Fibroblast of the conjunctiva (primary cell): ENCODE results near the gene ZNF74.
"Not testable (repeated sequence)": the region's sequence is repeated elsewhere in the genome, so short reads cannot be mapped to it uniquely, and the experiment has no call there.

ENCODE experiments used
- DNase-seq: peaks from one replicate; pipeline ENCODE4 v3.0.0-alpha.2; 2010; ENCODE audit warnings: low read depth

The ZNF74 gene

DNA sequence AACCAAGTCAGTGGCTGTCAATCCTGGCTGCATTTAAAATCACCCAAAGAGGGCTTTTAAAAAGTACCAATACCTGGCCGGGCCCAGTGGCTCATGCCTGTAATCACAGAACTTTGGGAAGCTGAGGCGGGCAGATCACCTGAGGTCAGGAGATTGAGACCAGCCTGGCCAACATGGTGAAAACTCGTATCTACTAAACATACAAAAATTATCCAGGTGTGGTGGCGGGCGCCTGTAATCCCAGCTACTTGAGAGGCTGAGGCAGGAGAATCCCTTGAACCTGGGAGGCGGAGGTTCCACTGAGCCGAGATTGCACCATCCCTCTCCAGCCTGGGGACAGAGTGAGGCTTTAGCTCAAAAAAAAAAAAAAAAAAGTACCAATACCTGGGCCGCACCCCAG is 17.7 kb upstream of the ZNF74 start:
- not testable (repeated sequence) for DNase-seq

DNA sequence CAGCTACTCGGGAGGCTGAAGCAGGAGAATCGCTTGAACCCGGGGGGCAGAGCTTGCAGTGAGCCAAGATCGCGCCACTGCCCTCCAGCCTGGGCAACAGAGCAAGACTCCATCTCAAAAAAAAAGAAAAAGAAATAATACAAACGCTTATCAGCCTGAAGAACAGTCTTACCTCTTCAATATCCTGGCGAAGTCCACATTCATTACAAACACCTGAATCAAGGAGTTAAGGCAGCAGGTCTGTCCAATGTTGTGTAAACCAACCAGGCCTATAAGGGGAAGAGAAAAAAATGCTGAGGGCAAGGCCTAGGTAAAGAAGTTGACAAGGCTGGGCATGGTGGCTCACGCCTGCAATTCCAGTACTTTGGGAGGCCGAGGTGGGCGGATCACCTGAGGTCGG is 17.0 kb upstream of the ZNF74 start:
- not testable (repeated sequence) for DNase-seq

- DNase-seq, result no peak
Observed at GRCh38 chr22:20378110-20378509, 15.8 kb upstream of the ZNF74 start.

DNA sequence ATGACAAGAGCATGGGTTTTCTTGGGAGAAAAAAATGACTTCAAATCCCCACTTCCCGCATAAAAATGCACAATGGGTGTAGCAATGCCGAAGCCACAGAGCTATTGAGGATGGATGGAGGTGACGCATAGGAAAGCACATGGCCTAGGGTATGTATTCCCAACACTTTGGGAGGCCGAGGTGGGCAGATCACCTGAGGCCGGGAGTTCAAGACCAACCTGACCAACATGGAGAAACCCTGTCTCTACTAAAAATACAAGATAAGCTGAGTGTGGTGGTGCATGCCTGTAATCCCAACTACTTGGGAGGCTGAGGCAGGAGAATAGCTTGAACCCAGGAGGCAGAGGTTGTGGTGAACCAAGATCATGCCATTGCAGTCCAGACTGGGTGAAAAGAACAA is 15.3 kb upstream of the ZNF74 start:
- DNase-seq, result not testable (repeated sequence)

- DNase-seq, result no peak
Observed at GRCh38 chr22:20380486-20380885, 13.5 kb upstream of the ZNF74 start.

DNA sequence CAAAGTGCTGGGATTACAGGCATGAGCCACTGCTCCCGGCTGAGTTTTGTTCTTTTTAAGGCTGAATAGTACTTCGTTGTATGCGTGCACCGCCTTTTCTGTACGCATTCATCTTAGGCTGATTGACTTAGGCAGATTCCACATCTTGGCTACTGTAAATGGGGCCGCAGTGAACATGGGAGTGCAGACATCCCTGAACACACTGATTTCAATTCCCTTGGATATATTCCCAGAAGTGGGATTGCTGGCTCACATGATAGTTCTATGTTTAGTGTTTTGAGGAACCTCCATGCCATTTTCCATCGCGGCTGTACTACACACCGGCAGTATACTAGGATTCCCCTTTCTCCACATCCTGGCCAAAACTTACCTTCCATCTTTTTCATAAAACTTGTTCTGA is 10.4 kb upstream of the ZNF74 start:
- no peak for DNase-seq

DNA sequence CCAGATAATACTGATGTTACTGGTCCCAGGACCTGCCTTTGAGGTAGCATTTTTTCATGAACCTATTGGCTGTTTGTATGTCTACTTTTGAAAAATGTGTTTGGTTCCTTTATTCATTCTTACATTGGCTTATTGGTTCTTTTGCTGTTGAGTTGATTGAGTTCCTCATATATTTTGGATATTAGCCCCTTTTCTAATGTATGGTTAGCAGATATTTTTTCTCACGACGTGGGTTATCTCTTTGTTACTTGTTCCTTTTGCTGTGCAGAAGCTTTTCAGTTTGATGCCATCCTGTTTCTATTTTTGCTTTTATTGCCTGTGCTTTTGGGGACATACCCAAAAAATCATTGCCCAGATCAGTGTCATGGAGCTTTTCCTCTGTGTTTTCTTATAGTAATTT is 9.8 kb upstream of the ZNF74 start:
- no peak for DNase-seq

DNA sequence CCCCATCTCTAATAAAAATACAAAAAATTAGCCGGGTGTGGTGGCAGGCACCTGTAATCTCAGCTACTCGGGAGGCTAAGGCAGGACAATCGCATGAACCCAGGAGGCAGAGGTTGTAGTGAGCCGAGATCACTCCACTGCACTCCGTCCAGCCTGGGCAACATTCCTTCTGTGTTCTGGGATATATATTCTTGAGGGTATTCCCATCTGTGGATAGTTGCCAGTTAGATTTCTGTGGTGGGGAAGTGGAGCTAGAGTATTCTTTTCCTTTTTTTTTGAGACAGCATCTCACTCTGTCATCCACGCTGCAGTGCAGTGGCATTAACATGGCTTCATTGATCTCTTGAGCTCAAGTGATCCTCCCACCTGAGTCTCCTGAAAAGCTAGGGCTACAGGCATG is 9.1 kb upstream of the ZNF74 start:
- DNase-seq, result no peak

DNA sequence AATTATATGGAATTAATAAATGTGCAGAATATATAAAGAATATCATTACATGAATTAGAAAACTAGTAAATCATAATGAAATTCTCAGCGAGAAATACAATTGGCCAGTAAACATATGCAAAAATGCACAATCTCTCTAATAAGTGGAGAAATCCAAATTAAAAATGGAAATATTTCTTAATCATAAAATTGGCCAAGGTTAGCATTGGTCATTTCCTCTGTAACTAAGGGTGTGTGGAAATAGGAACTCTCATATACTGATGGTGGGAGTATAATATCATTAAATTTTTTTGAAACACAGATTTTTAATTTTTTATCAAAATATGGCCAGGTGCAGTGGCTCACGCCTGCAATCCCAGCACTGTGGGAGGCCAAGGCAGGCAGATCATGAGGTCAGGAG is 7.6 kb upstream of the ZNF74 start:
- DNase-seq, result no peak

DNA sequence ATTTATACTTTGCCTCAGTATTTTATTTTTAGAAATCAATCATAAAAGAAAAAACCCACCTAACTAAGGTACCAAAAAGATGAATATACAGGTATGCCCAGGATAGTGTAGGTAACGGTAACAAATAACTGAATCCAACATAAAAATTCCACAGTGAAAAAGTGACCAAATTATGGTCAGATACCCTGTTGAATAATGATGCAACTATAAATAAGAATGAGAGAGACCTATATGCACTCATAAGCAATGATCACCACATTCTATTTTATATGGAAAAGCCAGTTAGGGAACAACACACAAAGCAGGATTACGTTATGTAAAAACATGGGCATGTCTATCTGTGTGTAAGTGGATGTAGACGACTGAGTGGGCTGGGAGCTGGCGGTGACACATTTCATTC is 7.0 kb upstream of the ZNF74 start:
- DNase-seq, result no peak

DNA sequence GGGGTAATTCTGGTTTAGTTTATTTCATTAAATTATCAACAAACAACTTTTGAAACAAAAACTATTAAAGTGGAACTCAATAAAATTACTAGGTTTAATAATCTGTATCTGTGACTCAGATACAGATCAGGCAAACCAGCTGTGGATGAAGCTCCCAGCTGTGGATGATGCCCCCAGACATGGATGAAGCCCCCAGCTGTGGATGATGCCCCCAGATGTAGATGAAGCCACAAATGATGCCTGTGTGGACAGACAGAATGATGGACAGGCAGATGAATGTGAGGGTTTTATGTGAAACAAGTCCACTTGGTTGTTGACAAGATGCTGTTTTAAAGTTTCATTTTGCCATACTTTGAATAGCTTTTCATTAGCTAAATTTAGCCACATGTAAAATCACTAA is 5.8 kb upstream of the ZNF74 start:
- no peak for DNase-seq

GRCh38 chr22:20389288-20389687 is 4.7 kb upstream of the ZNF74 start:
- no peak for DNase-seq

GRCh38 chr22:20390394-20390907 is 3.5 kb upstream of the ZNF74 start:
- DNase-seq, result no peak

DNA sequence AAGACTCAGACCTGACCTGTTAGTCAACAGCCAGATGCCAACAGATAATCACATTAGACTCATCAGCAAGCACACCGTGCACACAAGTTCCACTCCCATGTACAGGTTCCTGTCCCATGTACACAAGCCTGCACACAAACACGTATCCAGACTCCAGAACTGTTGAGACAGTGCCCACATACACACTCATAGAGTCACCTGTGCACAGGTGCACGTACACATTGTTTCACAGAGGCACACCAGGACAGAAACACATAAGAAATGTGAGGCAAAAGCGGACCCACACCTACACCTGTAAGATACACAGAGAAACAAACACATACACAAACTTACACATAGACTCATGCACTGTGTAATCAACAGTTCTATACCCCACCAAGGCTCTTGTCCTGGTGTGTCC is 2.7 kb upstream of the ZNF74 start:
- no peak for DNase-seq

GRCh38 chr22:20392365-20392881 is 1.5 kb upstream of the ZNF74 start:
- DNase-seq, result not testable (repeated sequence)

- no peak for DNase-seq
Observed at GRCh38 chr22:20392983-20393704, 807 bp upstream of the ZNF74 start.

DNA sequence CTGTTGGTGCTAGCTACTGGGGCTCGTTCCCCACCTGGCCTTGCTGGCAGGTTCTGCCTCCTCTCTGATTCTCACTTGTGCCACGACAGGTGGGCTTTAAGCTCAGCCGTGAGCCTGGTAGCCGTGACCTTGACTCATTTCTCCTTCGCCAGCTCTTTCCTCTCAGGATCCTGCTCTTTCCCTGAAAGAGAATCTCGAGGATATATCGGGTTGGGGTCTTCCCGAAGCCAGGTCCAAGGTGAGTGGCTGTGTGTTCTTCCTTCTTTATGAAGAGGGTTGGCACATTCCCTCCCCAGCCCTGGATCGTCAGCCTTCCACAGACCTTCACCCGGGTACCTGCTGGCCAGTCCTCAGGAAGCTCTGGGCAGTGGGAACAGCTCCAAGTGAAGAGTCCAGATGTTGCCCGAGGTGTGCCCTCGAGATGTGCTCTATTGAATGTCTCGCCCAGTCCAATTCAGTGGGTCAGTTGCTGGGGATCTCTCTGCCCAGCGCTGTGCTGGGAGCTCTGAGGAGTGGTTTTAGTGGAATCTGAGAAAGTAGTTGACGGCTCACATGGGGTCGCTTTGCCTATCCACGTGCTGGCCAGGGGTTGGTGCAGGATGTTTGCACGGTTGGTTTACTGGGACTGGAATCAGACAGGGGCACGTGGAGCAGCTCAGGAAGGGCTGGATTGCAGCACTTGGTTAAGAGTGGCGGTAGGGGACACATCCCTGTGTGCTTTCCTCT is 1.4 kb downstream of the ZNF74 start:
- no peak for DNase-seq

- DNase-seq, result no peak
Observed at GRCh38 chr22:20395907-20396287, 1.9 kb downstream of the ZNF74 start.

GRCh38 chr22:20396639-20397038 is 2.7 kb downstream of the ZNF74 start:
- no peak for DNase-seq

- DNase-seq, result no peak
Observed at GRCh38 chr22:20397498-20397897, 3.5 kb downstream of the ZNF74 start.

GRCh38 chr22:20398420-20398819 is 4.5 kb downstream of the ZNF74 start:
- no peak for DNase-seq

GRCh38 chr22:20399866-20400605 is 6.1 kb downstream of the ZNF74 start:
- DNase-seq, result no peak
